GM21737 (cell line): ENCODE measurements around the gene CMKLR1.

Source experiments
- ATAC-seq: cut with Tn5 transposase; IDR thresholded peaks from one replicate; pipeline ENCODE4 v1.9.1; 2021; ENCODE audit warnings: mild to moderate bottlenecking, moderate library complexity; ENCODE audit not compliant: unreplicated experiment

Gene CMKLR1

DNA sequence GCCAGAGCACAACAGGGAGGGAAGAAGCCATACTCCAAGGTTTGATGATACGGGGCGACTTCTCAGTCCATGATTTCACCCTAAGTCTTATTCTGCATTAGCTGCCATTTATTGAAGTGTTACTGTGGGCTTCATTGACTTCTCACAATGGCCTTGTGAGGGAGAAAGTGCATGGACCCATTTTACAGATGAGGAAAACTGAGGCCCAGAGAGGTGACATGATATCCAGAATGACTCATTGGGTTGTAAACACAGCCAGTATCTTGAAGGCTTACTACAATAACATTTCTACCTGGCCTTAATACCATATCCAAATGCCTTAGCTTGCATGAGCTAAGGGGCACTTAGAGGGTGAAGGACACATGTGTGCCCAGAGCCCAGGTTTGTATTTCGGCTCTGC is 100.6 kb downstream of the CMKLR1 start:
- ATAC-seq, result no peak
